Tibial nerve (tissue), 4 donors: ENCODE data around the gene SFN. TPM values are rescaled to one million over a fixed set of nuclear protein-coding genes. Genes with fewer than 3 reads are reported as not detected.
A peak's percentile ranks its signal among the peaks of the same experiment; 100 is the strongest.

Experiments used
- DNase-seq, 2 donors: peaks; one replicate each; pipeline ENCODE4 v3.0.0-alpha.2; 2019; ENCODE audit warnings: low spot score in 2 of 2
- H3K27ac ChIP-seq, 4 donors: fragments of 200-600 bp; sonication (generic) in 3 of 4; one replicate each; pipeline ENCODE4 v1.5.1; 2017 to 2019; ENCODE audit warnings: mild to moderate bottlenecking in 1 of 4
- H3K27me3 ChIP-seq, 2 donors: fragments of 200-600 bp; sonication (generic) in 1 of 2; one replicate each; pipeline versions ENCODE4 v1.5.1 to v1.6.0; 2017 to 2019
- H3K36me3 ChIP-seq, 3 donors: fragments of 200-600 bp; sonication (generic); one replicate each; pipeline ENCODE4 v1.5.1; 2018 to 2019
- H3K4me1 ChIP-seq, 4 donors: fragments of 200-600 bp; sonication (generic) in 3 of 4; one replicate each; pipeline ENCODE4 v1.5.1; 2017 to 2019
- H3K4me3 ChIP-seq, 4 donors: fragments of 200-600 bp; sonication (generic) in 3 of 4; one replicate each; pipeline ENCODE4 v1.5.1; 2017 to 2019; ENCODE audit warnings: mild to moderate bottlenecking in 1 of 4, moderate library complexity in 1 of 4
- H3K9me3 ChIP-seq, 4 donors: fragments of 200-600 bp; sonication (generic) in 3 of 4; one replicate each; pipeline ENCODE4 v1.5.1; 2017 to 2019
- EP300 ChIP-seq, 2 donors: sonication (generic); formaldehyde crosslinking; IDR thresholded peaks; one replicate each; pipeline ENCODE4 v1.6.1; 2017; ENCODE audit warnings: antibody characterized with exemption in 2 of 2, mild to moderate bottlenecking in 1 of 2
- POLR2A ChIP-seq, 2 donors: fragments of 450-650 bp; IDR thresholded peaks; one replicate each; pipeline ENCODE4 v1.6.1; 2017; ENCODE audit warnings: antibody characterized with exemption in 2 of 2, mild to moderate bottlenecking in 2 of 2, moderate library complexity in 2 of 2
- WGBS, 2 donors: methylation state at CpG; one replicate each; pipeline ENCODE4 v1.1.5; 2018; 5-methylcytosine and 5-hydroxymethylcytosine counted together
- total RNA-seq, 4 donors: library from RNA; depleted of rRNA; stranded (reverse); fragments of >200 nt; gene quantifications; one replicate each; pipeline ENCODE4 v1.1.0, GENCODE V29; 2016
- TF ChIP-seq, protein P1 (sequence below), 5 experiments: fragments of 200-600 bp in 3 of 5; fragments of 450-650 bp in 2 of 5; sonication (generic) in 3 of 5; IDR thresholded peaks; one replicate each; pipeline ENCODE4 v1.5.1; 2016 to 2019; ENCODE audit warnings: antibody characterized with exemption in 5 of 5, mild to moderate bottlenecking in 3 of 5, moderate library complexity in 2 of 5

Gene SFN
- total RNA-seq, 4 donors from 2014 or later = not detected

DNA sequence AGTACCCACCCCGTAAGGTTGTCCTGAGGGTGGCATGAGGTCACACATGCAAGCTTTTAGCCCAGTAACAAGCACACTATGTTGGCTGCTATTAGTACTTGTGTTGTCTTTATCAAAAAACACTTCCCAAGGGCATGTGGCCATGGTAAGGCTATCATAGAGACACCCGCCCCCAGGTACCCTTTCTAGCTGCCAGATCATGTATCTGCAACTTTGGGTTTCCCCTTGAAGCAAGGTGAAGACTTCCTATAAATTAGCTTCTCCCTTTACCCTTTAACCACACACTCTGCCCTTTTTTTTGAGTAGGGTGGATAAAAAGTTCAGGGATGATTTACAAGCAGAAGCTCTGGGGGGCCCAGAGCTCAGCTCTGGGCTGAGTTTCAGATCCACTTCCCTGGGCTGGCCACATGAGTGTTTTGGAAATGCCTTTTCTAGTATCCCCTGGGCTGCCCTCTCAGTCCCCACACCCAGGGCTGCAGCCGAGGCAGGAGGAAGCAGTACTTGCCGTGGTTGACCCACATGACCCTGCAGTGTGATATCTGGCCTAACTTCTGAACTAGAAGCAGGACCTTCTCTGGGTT is 34.4 kb upstream of the SFN start:
- TF ChIP-seq POLR2A (IDR thresholded peaks at IDR 0.05) (no peak), EP300 (IDR thresholded peaks at IDR 0.05) (no peak)
- TF ChIP-seq, protein P1, sequence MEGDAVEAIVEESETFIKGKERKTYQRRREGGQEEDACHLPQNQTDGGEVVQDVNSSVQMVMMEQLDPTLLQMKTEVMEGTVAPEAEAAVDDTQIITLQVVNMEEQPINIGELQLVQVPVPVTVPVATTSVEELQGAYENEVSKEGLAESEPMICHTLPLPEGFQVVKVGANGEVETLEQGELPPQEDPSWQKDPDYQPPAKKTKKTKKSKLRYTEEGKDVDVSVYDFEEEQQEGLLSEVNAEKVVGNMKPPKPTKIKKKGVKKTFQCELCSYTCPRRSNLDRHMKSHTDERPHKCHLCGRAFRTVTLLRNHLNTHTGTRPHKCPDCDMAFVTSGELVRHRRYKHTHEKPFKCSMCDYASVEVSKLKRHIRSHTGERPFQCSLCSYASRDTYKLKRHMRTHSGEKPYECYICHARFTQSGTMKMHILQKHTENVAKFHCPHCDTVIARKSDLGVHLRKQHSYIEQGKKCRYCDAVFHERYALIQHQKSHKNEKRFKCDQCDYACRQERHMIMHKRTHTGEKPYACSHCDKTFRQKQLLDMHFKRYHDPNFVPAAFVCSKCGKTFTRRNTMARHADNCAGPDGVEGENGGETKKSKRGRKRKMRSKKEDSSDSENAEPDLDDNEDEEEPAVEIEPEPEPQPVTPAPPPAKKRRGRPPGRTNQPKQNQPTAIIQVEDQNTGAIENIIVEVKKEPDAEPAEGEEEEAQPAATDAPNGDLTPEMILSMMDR (IDR thresholded peaks at IDR 0.05) = no peak
- WGBS, 2 donors = 39 to 53% methylated on average over 4 of the region's 4 CpGs
- Histone ChIP-seq H3K4me1 (peaks cover 0 to 45% (median 26%) of the 10 kb centered on the region in 4 donors), H3K36me3 (peaks cover 0 to 38% (median 6%) of the 10 kb centered on the region in 3 donors), H3K27me3 (no peaks in the 10 kb centered on the region), H3K4me3 (no peak overlapping the region), H3K27ac (peak overlapping the region in 3 of 4 donors; percentile 4 to 28 (median 8)), H3K9me3 (no peaks in the 10 kb centered on the region)
- no peak for DNase-seq

DNA sequence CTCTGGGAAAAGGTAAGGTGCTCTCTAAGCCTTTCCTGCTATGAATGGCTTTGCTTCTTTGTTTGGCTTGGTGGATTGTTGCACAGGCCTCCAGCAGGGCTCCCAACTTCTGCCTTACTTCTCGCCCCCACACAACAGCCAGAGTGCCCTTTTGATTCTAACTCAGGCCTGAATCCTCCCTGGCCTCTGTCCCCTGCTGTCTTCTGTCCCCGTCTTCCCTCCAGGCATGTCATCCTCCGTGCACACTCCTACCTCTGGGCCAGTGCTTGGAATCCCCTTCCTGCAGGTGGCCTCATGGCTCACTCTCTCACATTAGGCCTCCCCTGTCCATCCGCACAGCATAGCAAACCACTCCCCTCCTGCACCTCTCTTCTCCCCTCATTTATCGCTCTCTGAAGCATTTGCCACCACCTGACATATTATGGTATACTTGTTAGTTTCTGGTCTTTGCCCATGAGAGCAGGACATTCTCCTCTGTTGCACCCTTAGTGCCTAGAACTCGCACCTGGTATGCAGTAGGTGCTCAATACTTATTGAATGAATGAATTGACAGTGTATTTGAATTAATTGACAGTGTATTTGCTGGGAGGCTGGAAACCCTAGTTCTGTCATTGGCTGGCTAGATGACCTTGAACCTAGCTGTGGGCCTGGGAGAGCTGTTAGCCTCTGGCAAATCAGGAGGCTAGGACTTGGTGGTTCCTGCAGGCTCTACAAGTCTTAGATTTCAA is 33.6 kb upstream of the SFN start:
- 76 to 81% methylated on average over 6 of the region's 6 CpGs for WGBS, 2 donors
- Histone ChIP-seq H3K27me3 (no peaks in the 10 kb centered on the region), H3K36me3 (peaks cover 0 to 46% (median 12%) of the 10 kb centered on the region in 3 donors), H3K27ac (peak overlapping the region in 2 of 4 donors; percentile 4 to 28), H3K4me3 (no peak overlapping the region), H3K9me3 (no peaks in the 10 kb centered on the region), H3K4me1 (peaks cover 0 to 45% (median 28%) of the 10 kb centered on the region in 4 donors)
- no peak for DNase-seq
- TF ChIP-seq POLR2A (IDR thresholded peaks at IDR 0.05) (no peak), EP300 (IDR thresholded peaks at IDR 0.05) (no peak)
- TF ChIP-seq, protein P1 (IDR thresholded peaks at IDR 0.05) = no peak

DNA sequence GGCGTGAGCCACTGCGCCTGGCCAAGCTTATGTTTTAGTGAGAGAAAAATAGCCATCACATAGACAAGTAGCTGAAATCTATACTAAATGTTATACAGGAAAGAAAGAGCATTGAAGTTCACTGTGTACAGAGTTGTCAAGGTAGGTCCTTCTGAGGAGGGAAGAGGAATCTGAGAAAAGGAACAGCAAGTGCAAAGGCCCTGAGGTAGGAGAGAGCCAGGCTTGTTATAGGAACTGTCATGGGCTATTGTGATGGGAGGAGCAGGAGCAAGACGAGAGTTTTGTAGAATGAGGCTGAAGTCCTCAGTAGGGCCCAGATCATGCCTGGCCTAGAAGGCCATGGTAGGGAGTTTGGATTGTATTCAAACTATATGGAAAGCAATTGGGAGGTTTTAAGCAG is 31.9 kb upstream of the SFN start:
- Histone ChIP-seq H3K4me3 (no peak overlapping the region), H3K4me1 (peaks cover 0 to 38% (median 23%) of the 10 kb centered on the region in 4 donors), H3K27ac (no peak overlapping the region), H3K27me3 (no peaks in the 10 kb centered on the region), H3K9me3 (no peaks in the 10 kb centered on the region), H3K36me3 (peaks cover 0 to 63% (median 16%) of the 10 kb centered on the region in 3 donors)
- WGBS, 2 donors = 89 to 92% methylated on average over 3 of the region's 3 CpGs
- no peak for DNase-seq
- TF ChIP-seq, protein P1 (IDR thresholded peaks at IDR 0.05) = no peak
- no peak for TF ChIP-seq EP300 (IDR thresholded peaks at IDR 0.05)
- TF ChIP-seq POLR2A (IDR thresholded peaks at IDR 0.05) = no peak

DNA sequence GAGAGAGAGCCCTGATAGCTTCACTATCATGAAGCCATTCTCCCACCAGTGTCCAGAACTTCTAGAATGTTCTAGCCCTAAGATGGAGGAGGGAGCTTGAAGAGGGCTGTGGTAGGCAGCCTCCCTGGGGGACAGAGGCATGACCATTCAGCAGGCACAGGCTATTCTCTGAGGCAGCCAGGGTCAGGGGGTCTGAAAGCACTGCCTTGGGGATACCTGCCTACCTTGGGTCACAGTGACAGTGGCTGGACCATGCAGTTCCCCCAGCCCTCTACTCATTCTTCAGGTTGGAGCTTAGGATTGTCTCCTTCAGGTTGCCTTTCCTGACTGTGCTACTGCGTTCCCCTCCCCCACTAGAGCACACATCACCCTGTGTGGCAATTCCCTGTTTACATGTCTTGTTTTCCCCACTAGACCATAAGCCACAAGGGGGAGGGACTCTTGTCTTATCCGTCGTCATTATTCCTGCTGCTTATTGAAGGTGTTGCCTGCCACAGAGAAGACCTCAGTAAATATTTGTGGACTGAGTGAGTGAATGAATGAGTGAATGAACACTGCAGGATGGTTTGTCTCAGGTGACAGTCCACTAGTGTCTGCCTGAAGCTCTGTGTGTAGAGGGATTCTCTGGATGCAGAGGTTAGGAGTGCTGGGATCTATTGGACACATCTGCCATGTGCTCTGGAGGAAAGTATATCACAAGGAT is 31.3 kb upstream of the SFN start:
- H3K27ac ChIP-seq = no peak overlapping the region
- no peak for TF ChIP-seq POLR2A (IDR thresholded peaks at IDR 0.05)
- no peak for DNase-seq
- H3K9me3 ChIP-seq = no peaks in the 10 kb centered on the region
- H3K36me3 ChIP-seq = peaks cover 0 to 70% (median 16%) of the 10 kb centered on the region in 3 donors
- peaks cover 0 to 36% (median 22%) of the 10 kb centered on the region in 4 donors for H3K4me1 ChIP-seq
- no peaks in the 10 kb centered on the region for H3K27me3 ChIP-seq
- H3K4me3 ChIP-seq = no peak overlapping the region
- WGBS, 2 donors = 48 to 65% methylated on average over 3 of the region's 3 CpGs

DNA sequence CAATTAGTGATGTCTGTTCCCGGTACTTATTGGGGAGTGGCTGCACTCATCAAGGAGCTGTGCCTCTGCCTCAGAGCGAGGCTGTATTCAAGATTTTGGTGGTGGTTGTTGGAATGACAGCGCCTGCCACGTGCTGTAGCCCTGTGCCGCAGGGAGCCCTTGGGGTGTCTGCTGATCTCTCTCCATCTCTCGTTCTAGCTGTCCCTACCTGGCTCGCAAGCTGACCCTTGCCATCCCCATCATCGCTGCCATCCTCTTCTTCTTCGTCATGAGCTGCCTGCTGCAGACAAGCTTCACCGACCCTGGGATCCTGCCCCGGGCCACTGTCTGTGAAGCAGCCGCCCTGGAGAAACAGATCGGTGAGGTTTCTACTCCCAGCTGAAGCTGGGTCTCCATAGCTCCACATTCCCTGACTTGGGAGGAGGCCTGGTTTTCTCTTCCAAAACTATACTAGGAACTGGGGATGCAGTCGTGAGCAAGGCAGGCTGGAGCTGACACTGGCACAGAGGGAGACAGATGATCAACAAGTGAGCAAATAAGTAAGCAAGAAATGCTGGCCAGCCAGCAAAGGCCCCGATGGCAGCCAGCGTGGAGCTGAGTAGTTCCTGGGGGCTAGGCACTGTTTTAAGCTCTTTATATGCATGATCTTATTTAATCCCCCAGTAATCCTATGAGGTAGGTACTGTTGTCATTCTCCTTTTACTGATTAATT is 30.5 kb upstream of the SFN start:
- no peak for TF ChIP-seq POLR2A (IDR thresholded peaks at IDR 0.05)
- TF ChIP-seq, protein P1 (IDR thresholded peaks at IDR 0.05) = no peak
- no peak for TF ChIP-seq EP300 (IDR thresholded peaks at IDR 0.05)
- no peak overlapping the region for H3K27ac ChIP-seq
- no peaks in the 10 kb centered on the region for H3K27me3 ChIP-seq
- H3K4me1 ChIP-seq = peaks cover 0 to 31% (median 19%) of the 10 kb centered on the region in 4 donors
- no peaks in the 10 kb centered on the region for H3K9me3 ChIP-seq
- H3K4me3 ChIP-seq = no peak overlapping the region
- WGBS, 2 donors = 86 to 90% methylated on average over 16 of the region's 16 CpGs
- DNase-seq = no peak
- H3K36me3 ChIP-seq = peaks cover 0 to 73% (median 16%) of the 10 kb centered on the region in 3 donors
